ENCODE results near the gene OTOP2.
"Not testable (repeated sequence)": the region's sequence is repeated elsewhere in the genome, so short reads cannot be mapped to it uniquely, and the experiment has no call there.

Gene OTOP2

DNA sequence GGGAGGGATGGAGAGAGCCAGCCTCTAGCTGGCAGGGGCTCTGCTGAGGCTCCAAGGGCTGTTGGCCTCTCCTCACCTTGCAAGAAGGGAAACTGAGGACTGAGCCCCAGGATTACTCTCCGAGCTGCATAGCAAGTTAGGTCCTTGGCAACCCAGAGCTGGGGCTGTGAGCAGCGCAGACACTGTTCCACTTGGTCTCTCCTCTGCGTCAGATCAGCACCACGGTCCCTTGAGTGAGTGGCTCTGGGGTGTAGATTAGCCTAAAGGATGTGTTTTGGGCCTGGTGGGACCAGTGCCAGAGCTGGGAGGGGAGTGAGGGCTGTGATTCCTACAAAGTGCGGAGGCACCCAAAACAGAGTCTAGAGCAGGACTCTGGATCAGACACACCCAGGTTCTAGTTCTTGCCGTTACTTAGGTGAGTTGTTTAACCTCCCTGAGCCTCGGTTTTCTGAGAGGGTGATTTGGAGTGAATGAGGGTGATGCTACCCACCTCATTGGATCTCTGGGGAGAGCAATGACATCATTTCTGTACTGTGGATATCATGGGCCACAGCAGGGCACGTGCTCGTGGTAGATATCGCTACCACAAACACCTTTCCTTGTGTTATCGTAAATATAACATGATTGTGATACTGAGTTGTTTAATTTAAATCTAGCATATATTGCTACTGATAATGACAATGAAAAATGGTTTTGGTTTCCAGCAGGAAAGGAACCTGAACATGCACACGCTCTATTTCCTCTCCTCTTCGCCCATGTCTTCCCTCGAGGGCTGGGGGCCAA lies 22.5 kb upstream of the OTOP2 start:
- DNase-seq, result no peak

DNA sequence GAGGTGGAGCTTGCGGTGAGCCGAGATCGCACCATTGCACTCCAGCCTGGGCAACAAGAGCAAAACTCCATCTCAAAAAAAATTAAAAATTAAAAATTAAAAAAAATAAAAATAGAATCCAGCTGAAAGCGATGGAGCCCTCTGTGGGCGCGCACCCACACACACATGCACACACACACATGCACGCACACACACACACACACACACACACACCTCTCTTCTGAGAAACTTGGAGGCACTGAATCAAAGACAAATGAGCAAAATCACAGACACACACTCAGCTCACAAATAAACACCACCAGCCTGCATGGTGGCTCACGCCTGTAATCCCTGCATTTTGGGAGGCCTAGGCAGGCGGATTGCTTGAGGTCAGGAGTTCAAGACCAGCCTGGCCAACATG lies 21.0 kb upstream of the OTOP2 start:
- no peak for DNase-seq

DNA sequence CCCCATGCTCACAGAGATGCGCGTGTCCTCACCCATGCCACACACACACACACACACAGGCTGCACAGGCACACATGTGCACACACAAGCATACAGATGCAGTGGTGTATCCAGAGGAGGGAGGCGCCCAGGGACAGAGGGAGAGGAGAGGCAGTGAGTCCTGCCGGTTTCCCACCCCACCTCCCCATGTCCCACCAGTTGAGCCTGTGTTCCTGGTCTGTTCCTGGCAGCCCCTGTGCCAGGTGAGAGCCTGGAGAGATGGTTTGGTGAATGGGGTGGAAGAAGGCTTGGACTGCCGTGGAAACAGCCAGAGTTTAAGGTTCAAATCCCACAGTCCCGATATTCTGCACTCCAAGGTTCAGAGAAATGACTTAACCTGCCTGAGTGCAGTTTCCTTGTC lies 20.4 kb upstream of the OTOP2 start:
- DNase-seq, result no peak

DNA sequence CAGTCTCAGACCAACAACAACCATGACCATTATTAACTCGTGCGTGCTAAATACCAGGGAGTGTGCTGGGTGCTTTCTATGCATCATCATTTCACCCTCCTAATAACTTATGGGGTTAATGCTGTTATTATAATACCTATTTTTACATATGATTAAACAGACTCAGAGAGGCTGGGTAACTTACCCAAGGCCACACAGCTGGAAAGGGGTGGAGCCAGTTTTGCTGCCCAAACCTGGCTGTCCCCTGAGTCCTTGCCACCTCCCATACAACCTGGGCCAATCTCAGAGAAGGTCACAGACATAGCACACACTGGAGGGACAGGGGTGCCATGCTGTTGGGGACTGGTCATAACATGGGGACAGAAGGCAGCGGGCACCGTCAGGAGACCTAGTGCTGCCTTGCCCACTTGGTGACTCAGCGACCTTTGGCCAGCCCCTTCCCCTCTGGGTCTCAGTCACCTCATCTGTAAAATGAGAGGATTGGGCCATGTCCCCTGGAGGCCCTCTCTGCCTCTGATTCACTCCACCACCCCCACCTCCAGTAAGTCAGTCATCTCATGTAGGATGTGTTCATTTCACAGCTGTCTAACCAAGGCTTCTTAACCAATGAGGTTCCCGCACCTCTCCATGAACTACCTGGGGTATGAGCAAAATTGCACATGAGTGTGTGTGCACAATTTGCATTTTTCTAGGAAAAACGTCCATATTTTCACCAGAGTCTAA lies 19.2 kb upstream of the OTOP2 start:
- no peak for DNase-seq

DNA sequence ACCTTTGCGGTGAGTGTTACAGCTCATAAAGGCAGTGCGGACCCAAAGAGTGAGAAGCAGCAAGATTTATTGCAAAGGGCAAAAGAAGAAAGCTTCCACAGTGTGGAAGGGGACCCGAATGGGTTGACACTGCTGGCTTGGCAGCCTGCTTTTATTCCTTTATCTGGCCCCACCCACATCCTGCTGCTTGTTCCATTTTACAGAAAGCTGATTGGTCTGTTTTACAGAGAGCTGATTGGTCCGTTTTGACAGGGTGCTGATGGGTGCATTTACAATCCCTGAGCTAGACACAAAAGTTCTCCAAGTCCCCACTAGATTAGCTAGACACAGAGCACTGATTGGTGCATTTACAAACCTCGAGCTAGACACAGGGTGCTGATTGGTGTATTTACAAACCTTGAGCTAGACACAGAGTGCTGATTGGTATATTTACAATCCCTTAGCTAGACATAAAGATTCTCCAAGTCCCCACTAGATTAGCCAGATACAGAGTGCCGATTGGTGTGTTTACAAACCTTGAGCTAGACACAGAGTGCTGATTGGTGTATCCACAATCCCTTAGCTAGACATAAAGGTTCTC lies 17.8 kb upstream of the OTOP2 start:
- not testable (repeated sequence) for DNase-seq

DNA sequence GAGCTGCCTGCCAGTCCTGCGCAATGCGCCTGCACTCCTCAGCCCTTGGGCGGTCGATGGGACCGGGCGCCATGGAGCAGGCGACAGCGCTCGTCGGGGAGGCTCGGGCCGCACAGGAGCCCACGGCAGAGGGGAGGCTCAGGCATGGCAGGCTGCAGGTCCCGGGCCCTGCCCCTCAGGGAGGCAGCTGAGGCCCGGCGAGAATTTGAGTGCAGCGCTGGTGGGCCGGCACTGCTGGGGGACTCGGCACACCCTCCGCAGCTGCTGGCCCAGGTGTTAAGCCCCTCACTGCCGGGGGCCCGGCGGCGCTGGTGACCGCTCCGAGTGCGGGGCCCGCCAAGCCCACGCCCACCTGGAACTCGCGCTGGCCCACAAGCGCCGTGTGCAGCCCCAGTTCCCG lies 17.1 kb upstream of the OTOP2 start:
- no peak for DNase-seq

DNA sequence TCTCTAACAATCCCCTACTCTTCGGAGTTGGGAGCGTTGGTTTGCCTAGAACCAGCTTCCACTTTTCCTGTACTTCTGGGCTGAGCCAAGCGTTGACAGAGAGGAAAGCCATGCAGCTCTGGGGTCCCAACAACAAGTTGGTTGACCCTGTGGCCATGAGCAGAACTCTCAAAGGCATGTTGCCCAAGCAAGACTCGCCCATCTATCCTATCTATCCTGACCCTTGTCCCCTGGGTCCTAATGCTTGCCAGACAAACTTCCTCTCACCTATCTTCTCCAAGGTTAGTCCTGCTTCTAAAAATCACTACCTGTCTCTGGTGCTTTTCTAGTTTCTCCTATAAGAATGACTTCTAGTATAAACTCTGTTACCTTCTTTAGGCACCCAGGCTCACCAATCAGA lies 15.0 kb upstream of the OTOP2 start:
- DNase-seq, result not testable (repeated sequence)

DNA sequence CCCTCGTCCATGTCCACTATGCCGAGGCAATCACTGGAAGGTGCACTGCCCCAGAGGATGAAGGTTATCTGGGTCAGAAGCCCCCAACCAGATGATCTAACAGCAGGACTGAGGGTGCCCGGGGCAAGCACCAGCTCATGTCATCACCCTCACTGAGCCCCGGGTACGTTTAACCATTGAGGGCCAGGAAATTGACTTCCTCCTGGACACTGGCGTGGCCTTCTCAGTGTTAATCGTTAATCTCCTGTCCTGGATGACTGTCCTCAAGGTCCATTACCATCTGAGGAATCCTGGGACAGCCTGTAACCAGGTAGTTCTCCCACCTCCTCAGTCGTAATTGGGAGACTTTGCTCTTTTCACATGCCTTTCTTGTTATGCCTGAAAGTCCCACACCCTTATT lies 12.7 kb upstream of the OTOP2 start:
- DNase-seq, result not testable (repeated sequence)

DNA sequence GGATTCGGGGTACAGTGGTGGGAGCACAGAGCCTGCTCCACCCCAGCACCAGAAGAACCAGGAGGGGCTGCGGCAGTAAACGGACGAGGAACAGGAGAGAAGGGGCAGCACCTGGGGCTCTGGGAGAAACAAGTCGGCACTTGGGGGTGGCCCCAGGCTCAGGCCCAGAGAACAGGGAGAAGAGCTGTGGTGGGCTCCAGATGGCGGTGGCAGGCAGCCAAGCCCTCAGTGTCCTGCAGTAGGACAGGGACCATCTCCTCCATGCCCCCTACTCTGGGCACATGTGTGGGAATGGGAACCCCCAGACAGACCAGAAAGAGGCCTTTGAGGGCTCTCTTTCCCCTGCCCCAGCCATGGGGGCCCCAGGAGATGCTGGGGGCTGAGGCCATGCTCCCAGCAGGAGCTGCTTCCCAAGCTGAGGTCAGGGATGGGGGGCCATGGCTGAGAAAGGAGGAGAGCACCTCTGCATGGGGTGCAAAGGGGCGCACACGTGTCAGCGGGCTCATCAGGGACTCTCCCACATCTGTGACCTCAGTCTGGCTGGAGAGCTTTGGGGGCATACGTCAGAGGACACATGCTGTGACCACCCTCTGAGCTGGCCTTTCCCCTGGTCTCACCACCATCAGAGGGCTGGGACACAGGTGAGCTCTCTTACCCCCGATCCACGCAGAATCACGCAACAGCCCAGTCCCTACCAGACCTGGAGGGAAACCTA lies 7.8 kb upstream of the OTOP2 start:
- DNase-seq, result no peak

DNA sequence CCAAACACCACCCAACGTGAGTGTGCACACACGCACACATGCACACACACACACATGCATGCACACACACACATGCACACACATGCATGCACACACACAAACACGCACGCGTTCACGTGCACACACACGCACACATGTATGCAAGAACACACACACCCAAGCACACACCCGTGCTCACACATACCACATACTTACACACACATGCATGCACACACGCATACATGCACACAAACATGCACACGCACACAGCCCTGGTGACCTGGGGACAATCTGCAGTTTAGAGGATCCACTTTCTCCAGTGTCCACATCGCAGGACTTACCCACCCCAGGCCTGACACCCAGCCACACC lies 7.2 kb upstream of the OTOP2 start:
- no peak for DNase-seq

DNA sequence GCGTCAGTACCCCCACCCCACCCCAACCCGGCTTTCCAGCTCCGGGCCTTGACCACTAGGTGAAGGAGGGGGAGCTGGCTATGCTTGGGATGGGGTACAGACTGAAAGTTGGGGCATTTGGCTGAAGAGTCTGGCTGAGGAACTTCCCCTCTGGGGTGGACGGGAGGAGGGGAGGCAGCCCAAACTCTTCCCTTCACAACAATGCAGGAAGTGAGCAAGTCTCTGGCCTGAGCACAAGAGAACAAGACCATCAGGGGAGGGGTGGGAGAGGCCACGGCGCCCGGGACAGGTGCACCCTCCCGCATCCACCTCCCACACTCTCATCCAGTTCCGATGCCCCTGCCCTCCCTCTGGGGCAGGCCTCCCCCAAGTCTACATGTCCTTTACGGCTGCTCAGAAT lies 6.6 kb upstream of the OTOP2 start:
- peak; percentile 32 for DNase-seq

DNA sequence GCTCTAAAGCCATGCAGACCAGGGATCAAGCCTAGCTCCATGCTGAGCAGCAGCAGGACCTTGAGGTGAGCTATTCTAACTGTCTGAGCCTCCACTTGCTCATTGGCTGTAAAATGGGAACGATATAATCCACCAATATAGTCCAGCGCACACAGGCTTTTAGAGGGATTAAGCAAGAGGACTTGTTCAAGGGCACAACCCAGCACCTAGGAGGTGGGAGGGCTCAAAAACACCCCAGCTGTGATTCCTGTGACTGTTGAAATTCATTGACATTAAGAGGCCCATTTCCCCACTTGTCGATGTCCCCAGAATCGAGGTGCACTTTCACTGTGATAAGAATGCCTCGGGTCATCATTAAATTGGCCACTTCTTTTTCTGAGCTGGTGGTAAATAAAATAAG lies 5.2 kb upstream of the OTOP2 start:
- no peak for DNase-seq

DNA sequence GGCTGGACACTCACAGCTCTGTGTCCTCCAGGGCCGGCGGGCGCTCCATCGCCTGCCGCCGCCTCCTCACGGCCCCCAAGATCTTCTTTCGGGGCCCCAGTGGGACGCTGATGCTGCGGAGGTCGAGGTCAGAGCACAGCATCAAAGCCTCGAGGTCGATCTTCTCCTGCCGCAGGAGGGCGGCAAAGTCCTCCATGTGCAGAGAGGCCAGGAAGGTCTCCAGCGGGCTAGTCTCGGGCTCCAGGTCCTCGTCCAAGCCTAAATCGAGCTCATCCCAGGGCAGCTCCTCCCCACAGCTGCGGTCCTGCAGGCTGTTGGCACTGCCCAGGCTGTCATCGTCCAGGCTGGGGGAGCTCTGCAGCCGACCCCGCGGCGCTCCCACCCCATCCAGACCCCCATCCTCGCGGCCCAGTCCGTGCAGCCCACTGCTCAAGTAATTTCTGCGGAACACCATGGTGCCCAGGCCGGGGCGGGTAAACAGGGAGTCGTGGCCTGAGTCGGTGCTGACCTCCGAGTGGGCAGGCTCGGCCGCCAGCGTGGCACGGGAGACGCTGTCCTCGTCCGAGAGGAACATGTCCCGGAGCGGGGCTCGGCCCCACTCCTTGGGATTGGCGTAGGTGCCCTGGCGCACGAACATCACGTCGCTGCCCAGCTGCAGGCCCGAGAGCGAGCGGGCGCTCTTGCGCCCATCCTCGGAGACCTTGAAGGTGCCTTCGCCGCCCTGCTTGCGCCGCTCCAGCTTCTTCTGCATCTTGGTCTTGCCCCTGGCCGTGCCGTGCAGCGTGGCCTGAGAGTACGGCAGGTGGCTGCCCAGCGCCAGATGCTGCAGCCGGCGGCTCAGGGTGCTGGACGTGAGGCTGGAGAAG lies 4.4 kb upstream of the OTOP2 start:
- no peak for DNase-seq

DNA sequence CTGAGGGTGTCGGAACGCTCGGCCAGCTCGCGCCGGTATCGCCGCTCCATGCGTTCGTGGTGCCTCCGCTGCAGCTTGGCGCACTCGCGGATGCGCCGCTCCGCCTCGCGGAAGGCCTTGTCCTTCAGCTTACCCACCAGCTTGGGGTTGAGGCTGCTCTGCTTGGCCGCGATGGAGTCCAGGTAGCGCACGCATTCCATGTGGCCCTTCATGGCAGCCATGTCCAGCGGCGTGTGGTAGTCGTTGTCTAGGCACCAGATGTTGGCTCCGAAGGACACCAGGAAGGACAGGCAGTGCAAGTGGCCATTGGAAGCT lies 3.8 kb upstream of the OTOP2 start:
- no peak for DNase-seq

DNA sequence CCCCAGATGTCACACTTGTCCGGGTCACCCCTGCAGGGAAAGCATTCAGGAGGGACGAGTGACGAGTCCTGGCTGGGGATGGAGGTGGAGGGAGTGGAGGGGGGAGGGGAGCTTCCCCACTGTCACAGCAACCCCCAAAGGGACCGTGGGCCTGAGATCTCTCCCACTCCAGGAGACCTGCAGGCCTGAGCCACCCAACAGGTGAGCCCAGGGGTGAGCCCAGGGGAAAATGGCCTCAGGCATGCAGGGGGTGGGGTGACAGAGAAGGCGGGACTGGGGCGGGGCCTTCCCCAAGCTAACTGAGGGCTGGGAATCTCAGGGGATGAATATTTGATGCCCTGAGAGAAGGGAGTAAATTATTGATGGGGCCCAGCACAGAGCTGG lies 3.4 kb upstream of the OTOP2 start:
- no peak for DNase-seq

DNA sequence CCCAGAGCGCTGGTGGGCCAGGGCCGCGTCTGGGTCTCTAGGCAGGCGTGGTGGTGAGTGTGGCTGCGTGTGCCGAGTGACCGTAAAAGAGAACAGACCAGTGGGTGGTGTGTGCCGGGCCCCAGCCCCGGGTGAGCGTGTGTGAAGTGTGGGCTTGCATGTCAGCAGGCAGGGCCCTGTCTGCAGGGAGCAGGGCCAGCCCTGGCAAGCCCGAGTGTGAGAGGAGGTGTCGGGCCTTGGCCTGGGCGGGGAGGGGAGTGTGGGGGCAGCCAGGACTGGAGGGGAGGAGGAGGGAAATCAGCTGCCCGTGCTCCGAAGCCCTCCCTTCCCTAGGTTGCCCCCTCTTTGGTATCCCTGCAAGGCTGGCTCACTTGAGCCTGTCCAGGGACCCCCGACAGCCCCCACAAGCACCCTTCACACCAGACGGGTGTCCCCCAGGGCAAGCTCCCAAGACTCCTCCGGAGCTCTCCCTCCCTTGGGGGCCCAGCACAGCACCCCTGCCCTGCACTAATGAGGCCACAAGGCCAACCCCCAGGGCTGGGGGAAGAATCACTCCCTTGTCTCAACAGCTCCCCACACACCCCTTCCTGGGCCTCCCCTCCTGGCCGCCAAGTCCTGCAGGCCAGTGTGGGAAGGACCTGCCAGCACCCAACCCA lies 2.9 kb upstream of the OTOP2 start:
- DNase-seq, result no peak

DNA sequence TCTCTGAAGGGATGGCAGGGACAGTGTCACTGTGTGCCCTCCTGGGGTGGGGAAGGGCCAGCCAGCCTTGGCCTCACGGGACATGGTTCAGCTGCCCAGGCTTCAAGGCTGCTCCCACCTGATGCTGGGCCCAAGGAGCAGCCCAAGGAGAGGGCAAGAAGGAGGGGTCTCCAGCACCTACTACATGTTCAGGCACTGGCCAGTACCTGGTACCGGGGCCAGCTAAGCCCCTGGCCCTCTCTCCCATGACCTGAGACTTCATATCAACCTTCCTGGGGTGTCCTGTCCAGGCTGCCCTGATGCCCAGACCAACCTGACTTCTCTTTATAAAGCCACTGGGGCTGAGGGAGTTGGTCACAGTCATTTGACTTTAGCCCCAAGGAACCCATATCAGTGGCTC lies 2.3 kb upstream of the OTOP2 start:
- DNase-seq, result no peak

DNA sequence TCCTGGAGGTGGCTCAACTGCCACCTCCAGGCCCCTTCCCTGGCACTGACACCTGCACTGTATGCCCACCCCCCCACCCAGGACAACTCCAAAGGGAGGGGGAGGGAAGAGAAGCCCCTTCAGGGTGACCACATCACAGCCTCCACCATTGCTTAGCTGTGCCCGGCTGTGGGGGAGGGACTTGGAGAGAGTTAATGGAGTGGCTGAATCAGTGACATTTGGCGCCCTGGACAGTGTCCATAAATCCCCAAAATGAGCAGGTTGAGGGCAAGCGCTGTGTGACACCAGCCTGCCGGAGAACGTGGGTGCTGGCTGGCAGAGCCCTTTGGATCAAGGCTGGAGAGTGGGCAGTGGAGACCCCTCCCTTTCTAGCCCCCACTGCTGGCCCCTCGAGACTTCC lies 1.9 kb upstream of the OTOP2 start:
- DNase-seq, result no peak

DNA sequence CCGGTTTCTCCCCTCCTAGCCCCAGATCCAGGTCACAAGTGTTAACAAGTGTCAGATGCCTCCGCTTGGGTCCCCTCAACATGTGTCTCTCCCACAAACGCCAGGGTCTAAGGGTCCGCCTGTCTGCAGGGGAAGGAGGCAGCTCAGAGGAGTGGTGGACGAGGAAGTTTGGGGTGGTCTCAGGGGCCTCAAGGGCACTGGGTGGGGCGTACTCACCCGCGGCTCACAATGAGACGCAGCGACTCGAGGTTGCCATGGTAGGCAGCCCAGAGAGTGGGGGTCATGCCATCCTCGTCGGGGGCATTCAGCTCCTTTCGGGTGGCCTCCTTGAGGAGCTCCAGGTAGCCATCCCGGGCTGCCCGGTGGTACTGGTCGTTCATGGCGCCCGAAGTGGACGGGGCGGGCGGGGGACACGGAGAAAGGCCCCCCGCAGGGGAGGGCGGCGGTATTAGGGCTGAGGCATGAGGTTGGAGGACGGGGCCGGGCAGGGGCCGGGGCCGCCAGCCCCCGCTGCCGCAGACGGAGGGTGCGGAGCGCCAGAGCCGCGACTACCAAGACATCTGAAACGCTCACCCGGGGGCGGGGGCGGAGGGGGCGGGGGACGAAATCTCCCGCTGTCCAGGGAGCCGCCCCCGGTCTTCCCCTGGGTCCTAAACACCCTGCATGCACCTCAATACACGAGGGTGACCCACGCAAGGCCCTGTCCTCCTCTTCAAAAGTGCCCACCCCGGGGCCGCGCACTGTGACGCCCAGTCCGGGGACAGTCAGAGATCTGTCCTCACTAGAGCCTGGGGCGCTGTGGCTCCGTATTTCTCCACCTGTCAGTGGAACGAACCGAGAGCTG lies 1.2 kb upstream of the OTOP2 start, which contains the start of gene USH1G:
USH1G (minus strand) TSS at position 562 of the 844 bp plus-strand sequence; CDS start at position 380, 182 bp downstream.
- no peak for DNase-seq

DNA sequence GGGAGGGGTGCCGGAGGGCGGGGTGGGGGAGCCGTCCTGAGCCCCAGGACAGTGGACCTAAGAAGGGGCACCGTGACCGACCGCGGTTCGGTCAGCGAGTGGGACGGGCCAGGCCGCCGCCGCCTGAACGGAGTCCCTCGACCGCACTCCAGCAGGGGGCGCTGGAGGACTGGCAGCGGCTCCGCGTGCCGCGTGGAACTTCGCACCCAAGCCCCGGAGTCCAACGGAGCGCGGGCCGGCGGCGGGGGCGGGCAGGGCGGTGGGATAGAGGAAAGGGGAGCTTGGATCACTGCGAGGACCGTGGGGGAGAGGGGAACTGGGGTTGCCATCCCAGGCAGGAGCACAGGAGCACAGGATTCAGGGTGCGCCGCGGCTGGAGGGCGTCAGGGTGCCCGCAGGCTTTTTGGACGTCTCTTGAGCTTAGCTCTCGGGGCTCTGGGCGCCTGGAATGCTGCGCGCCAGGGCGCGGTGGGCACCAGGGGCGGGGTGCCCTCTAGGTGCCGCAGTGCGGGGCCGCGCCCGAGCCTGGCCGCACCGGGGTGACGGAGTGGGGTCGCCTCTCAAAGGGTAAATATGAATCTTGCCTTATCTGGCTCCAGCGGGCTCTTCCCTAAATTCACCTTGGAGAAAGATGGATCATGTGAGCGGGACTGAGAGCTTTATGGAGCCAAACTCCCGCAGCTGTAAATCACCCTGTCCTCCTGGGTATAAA lies 379 bp upstream of the OTOP2 start:
- DNase-seq, result peak; percentile 39

DNA sequence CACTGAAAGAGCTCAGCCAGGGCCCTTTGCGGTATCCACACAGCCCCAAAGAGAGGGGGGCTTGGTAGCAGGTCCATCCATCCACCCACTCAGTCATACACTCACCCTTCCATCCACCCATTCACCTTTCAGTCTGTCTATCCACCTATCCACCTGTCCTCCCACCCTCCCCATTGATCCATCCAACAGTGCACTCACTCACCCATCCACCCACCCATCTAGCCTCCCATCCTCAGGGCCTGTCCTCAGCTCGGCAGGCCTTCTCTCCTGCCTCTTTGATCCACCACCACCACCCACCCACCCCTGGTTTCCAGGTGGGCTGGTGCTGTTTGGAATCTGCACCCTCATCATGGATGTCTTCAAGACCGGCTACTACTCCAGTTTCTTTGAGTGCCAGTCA lies 1.2 kb downstream of the OTOP2 start:
- no peak for DNase-seq

All from GDM1 (cell line).